GM10266 (cell line): ENCODE results near the gene ATXN10.
"Not testable (repeated sequence)": the region's sequence is repeated elsewhere in the genome, so short reads cannot be mapped to it uniquely, and the experiment has no call there.

Experiments used
- DNase-seq: peaks from one replicate; pipeline ENCODE4 v3.0.0; 2012; ENCODE audit errors: extremely low spot score
- CTCF ChIP-seq: IDR thresholded peaks from 2 replicates; pipeline ENCODE4 v1.5.1; 2012; ENCODE audit warnings: mild to moderate bottlenecking, low read depth; ENCODE audit not compliant: control insufficient read depth, insufficient read depth; ENCODE audit errors: missing control alignments

Gene ATXN10

GRCh38 chr22:45682064-45682463, 10.4 kb downstream of the ATXN10 start:
- DNase-seq: no peak
- no peak for TF ChIP-seq CTCF

- not testable (repeated sequence) for DNase-seq
Measured at GRCh38 chr22:45682773-45683172, 11.1 kb downstream of the ATXN10 start.

GRCh38 chr22:45683248-45683647, 11.6 kb downstream of the ATXN10 start:
- DNase-seq: peak; percentile 25
- TF ChIP-seq CTCF: no peak

GRCh38 chr22:45683680-45684079, 12.0 kb downstream of the ATXN10 start:
- no peak for TF ChIP-seq CTCF
- DNase-seq: no peak

GRCh38 chr22:45684169-45684568, 12.5 kb downstream of the ATXN10 start:
- DNase-seq: no peak
- no peak for TF ChIP-seq CTCF

DNA sequence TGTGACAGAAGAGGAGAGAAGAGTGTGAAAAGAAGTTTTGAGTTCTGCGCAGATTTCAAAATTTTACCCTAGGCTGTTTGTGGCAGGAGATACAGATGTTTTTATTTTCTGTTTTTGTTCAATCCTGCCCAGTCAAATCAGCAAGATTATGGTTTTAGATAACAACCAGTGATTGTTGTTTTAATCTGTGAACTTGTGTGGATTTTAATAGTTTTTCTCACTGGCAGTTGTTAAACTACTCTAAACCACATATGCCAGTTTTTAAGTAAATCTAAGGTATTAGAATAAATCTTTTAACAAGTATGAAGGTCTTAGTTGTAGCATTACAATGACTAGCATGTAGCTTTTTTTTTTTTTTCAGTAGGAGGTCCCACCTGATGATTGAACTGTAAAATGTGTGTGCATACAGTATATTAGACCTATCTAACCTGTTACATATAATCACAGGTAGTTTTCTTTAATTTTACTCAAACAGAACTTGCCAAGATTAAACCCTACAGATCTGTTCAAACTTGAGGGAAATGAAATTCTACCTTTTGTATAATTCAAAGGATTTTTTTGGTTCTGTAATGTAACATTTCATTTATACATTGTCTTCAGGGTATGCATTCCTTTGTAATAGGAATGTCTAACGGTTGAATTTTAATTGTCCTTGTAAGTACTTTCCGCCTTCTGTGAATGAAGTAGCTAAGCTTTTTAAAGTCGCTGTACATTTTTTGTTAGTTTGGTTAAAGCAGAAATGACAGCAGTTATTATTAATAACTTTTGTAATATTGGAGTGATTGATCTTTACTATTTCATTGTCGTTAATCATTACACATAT, 13.3 kb downstream of the ATXN10 start:
- no peak for DNase-seq
- TF ChIP-seq CTCF: no peak

GRCh38 chr22:45686004-45686403, 14.4 kb downstream of the ATXN10 start:
- no peak for TF ChIP-seq CTCF

DNA sequence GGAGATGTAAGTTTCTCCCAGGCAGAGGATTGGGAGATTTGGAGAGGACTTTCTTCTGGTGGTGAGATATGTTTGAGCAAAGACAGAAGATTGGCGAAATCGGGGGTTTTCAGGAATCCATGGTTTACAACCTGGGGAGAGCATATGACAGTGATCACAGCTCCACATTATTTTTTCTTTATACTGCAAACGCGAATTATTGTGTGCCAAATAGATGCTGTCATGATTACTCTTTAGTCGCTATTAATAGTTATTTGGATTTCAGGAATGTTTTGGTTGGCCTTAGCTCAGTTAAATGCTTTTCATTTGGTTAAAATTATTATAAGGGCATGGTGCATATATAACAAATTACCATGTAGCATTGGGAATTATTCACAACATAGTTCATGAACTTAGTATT, 15.2 kb downstream of the ATXN10 start:
- no peak for TF ChIP-seq CTCF
- no peak for DNase-seq

More at GRCh38 chr22:45686004-45686403, 14.4 kb downstream of the ATXN10 start:
- no peak for DNase-seq
